ENCODE results near the gene GET3. TPM values are rescaled to one million over a fixed set of nuclear protein-coding genes. Genes with fewer than 3 reads are reported as not detected.

The GET3 gene
- total and polyA plus RNA-seq, 2 of the 13 experiments (the other 11 are each of a cell fraction or from before 2014, with no cell fraction given) = 57.7 to 59.4 TPM

- no peak for TF ChIP-seq STAT6 (CRISPR knock-in tag; IDR thresholded peaks at IDR 0.05; ENCODE audit: borderline replicate concordance)
- no peak for TF ChIP-seq STAG1 (CRISPR knock-in tag; IDR thresholded peaks at IDR 0.05)
- no peak for TF ChIP-seq SALL2 (CRISPR knock-in tag; IDR thresholded peaks at IDR 0.05)
- no peak for TF ChIP-seq HOMEZ (CRISPR knock-in tag; IDR thresholded peaks at IDR 0.05; ENCODE audit: low read depth)
- TF ChIP-seq ZNF589 (CRISPR knock-in tag; conservative IDR thresholded peaks at IDR 0.05) = no peak
- no peak for TF ChIP-seq ZNF577 (CRISPR knock-in tag; IDR thresholded peaks at IDR 0.05; ENCODE audit: borderline replicate concordance, low read depth)
- TF ChIP-seq DPF2 (CRISPR knock-in tag; IDR thresholded peaks at IDR 0.05; ENCODE audit: borderline replicate concordance, low read depth) = no peak
- no peak for TF ChIP-seq CHD2 (IDR thresholded peaks at IDR 0.05; ENCODE audit: low read depth, low read length)
- peak; percentile 75 for TF ChIP-seq UBTF (CRISPR knock-in tag; IDR thresholded peaks at IDR 0.05)
- TF ChIP-seq SNAI1 (CRISPR knock-in tag; IDR thresholded peaks at IDR 0.05; ENCODE audit: borderline replicate concordance) = no peak
- TF ChIP-seq TRAFD1 (CRISPR knock-in tag; IDR thresholded peaks at IDR 0.05; ENCODE audit: borderline replicate concordance) = no peak
- TF ChIP-seq ZNF704 (CRISPR knock-in tag; IDR thresholded peaks at IDR 0.05; ENCODE audit: borderline replicate concordance) = no peak
- no peak for TF ChIP-seq KMT2B (CRISPR knock-in tag; IDR thresholded peaks at IDR 0.05)
- peak; percentile 34; the same call in 1 of the 2 replicates for TF ChIP-seq ZNF605 (CRISPR knock-in tag; IDR thresholded peaks at IDR 0.05)
- TF ChIP-seq ZNF724P (CRISPR knock-in tag; IDR thresholded peaks at IDR 0.05; ENCODE audit: borderline replicate concordance) = 0 out of 2 replicates have a peak, but pooled peaks have one; percentile 46
- no peak; the same call in 1 of the 2 replicates for TF ChIP-seq ZSCAN21 (CRISPR knock-in tag; IDR thresholded peaks at IDR 0.05; ENCODE audit: borderline replicate concordance)
- TF ChIP-seq ZNF530 (CRISPR knock-in tag; IDR thresholded peaks at IDR 0.05; ENCODE audit: low read depth) = no peak
- TF ChIP-seq KAT7 (CRISPR knock-in tag; IDR thresholded peaks at IDR 0.05; ENCODE audit: borderline replicate concordance) = no peak
- no peak for TF ChIP-seq IRX3 (CRISPR knock-in tag; IDR thresholded peaks at IDR 0.05; ENCODE audit: borderline replicate concordance, low read depth)
These were observed 52.8 kb downstream of the GET3 start (continued) for GRCh38 chr19:12789904-12790619.

Measured in HepG2 (cell line).